Ureter (tissue), 1 donor: ENCODE data around the gene GVQW3. TPM values are rescaled to one million over a fixed set of nuclear protein-coding genes. Genes with fewer than 3 reads are reported as not detected.
A peak's percentile ranks its signal among the peaks of the same experiment; 100 is the strongest.

Experiments used
- DNase-seq: peaks from one replicate; pipeline ENCODE4 v3.0.0-alpha.2; 2020; ENCODE audit warnings: low spot score
- total RNA-seq: library from RNA; stranded (reverse); gene quantifications from one replicate; pipeline ENCODE4 v1.2.4, GENCODE V29; 2023
- donor health status: DM: yes; HTN: yes; CAD: no.

The GVQW3 gene
- 2.4 TPM for total RNA-seq

DNA sequence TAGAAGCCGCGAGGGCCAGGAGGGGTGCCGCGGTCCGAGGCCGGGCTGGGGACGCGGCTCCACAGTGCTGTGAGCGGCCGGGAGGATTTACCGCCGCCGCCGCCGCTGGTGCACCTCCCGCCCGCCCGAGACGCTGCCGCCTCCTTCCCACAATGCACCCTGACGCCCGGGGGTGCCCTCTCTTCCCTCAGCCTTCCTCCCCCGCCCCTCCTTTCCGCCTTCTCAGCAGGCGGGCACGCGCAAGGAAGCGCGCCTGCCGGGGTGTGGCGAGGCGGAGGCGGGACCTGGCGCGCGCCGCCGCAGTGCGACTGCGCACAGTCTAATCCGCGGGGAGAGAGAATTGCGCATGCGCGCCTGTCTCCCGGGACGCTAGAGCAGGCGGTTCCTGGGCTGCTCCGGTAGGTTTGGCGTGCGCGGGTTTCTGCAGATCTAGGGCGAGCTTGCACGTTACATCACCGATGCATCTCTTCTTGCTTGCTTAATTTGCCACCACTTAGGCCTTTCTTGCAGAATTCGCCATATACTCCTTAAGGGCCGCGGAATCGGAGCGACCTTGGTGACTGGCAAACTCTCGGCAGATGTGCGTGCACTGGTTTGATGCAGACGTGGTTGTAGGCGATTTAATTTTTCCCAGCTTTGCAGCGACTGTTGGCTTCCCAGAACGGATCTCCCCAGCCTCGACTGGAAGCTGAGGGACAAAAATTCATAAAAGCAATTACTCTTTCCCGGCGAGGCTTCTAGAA is at the start of gene GVQW3, which contains the start of gene THAP12:
GVQW3 (plus strand) TSS at position 347 of the 743 bp plus-strand sequence. CDS start 506 bp downstream, outside the sequence.
THAP12 (minus strand) TSS at position 156 of the 743 bp plus-strand sequence. CDS start 296 bp downstream, outside the sequence.
- DNase-seq = peak; percentile 98

DNA sequence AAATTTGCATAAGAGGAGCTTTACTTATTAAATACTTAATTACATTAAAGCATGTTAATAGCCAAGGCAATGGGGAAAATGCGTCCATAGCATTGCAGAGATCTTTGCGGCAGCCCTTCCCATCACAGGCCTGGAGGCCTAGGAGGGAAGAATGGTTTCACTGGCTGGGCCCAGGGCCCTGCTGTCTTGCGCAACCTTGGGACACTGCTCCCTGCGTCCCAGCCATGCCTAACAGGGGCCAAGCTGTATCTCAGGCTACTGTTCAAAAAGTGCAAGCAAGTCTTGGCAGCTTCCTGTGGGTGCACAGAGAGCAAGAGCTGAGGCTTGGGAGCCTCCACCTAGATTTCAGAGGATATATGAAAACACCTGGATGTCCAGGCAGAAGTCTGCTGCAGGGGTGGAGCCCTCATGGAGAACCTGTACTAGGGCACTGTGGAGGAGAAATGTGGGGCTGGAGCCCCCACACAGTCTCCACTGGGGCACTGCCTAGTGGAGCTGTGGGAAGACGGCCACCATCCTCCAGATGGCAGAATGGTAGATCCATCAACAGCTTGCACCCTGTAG is 46.2 kb upstream of the GVQW3 start:
- no peak for DNase-seq

DNA sequence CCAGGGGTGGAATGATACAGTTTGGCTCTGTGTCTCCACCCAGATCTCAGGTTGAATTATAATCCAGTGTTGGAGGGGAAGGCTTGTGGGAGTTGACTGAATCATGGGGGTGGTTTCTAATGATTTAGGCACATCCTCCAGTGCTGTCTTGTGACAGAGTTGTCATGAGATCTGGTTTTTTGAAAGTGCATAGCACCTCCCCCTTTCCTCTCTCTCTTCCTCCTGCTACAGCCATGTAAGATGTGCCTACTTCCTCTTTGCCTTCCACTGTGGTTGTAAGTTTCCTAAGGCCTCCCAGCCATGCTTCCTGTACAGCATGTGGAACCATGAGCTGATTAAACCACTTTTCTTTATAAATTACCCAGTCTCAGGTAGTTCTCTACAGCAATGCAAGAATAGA is 45.3 kb upstream of the GVQW3 start:
- DNase-seq = no peak

DNA sequence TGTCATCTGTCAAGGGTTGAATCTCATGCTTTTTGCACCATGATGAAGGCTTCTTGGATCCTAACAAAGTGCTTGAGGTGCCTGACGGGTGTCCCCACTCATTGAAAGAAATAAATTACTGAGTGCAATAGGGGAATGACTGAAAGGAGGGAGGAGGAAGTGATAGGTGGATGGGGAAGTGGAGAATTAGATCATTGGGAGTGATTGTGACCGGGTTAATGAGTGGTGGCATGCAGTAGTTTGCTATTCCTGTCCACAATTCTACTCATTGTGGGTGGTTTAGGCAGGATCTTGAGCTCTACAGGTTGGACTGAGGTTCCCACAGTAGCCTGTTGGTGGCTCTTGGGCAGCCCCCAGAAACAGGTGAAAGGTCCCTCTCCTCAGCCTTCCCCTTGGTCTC is 44.5 kb upstream of the GVQW3 start:
- no peak for DNase-seq

DNA sequence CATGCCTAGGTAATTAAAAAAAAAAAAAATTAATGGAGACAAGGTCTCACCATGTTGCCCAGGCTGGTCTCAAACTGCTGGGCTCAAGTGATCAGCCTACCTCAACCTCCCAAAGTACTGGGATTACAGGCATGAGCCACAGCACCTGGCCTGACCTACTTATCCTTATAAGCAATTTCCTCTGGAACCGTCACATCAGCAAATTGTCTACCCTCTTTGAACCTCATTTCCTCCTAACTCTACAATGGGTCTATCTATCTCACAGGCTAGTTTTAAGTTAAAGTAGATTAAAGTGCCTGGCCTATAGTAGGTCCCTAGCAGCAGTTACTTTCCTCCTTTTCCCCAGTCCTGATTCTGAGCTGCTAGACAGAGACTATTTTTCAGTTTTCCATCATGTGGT is 43.7 kb upstream of the GVQW3 start:
- no peak for DNase-seq

DNA sequence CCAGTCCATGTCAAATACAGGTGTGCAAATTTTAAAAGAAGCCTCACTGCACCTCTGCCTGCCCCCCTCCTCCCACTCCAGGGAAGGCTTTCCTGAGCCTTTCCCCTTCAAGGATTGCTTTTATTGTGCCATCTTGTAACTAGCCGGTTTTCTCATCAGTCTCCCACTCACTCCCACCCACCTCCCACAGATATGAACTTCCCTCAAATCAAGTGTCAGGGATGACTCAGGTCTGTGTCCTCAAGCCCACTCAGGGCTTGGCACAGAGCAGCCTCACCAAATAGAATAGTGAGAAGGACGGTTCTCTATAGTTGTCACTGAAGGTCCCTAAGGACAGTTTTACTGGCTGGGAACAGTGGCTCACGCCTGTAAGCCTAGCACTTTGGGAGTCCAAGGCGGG is 43.2 kb upstream of the GVQW3 start:
- DNase-seq = no peak

DNA sequence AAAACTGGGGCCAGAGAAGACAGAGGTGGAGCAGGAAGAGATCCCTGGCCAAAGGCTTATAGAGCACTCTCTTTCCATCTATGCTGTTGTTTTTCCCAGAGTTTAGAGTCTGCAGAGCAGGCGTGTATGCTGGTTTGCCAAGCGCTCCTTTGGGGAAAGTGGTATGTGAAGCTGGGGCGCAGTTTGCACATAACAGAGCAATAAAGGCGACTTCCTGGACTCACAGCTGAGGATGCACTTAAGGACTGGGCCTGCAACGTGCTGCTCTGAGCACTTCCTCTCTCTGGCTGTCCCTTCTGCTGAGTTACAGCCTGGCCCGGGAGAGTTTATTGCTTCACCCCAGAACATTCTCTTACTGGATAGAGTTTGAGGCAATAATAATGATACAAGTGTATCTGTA is 41.9 kb upstream of the GVQW3 start:
- DNase-seq = peak; percentile 50

DNA sequence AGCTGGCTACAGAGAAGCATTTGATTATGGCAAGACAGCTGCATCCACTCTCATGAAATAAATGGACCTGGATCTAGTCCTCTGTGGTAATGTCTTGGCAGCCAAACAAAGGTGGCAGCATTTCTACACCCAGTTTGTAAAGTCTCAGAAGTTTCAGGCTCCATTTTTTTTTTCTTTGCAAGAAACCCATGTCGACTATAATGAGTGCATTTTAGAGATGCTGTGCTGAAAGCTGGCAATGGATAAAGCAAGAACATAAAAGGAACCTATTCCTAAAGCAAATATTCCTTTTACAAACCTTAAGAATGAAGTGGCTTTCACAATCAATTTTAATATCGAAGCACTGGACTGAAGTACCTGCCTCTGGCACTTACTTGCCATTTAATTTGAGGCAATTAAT is 33.7 kb upstream of the GVQW3 start:
- DNase-seq = no peak

DNA sequence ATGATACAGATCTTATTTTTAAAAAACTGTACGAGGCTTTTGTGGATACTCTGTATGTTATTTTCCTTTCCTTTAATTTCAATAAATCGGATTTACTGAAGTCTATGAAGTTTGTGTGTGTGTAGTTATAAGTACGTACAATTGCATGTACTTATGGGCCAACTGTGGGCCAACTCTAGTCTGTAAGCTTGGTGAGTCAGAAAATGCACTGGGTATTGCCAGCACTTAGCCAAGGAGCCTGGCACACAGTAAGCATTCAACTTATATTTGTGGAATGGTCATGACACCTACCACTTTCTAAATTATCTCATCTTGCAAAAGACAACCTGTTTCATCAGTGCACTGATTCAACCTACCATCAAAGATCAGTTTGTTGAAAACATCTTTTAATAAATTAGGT is 32.8 kb upstream of the GVQW3 start:
- DNase-seq = no peak

DNA sequence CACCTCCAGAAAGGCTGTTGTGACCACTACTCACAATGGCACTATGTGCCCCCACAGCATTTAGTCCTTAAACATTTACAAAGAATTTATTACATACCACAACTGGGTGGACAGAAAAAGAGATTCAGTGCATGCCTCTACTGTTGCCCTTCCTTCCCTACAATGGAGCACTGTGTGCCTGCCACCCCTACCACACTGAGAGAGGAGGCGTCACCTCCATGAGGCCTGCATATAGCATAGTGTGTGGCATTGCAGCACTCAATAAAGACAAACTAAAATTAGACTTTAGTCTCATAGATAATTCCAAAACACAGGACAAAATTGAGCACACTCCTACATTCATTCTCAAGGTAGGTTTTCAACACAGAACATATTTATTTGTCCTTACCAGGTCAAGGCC is 26.0 kb upstream of the GVQW3 start:
- no peak for DNase-seq

DNA sequence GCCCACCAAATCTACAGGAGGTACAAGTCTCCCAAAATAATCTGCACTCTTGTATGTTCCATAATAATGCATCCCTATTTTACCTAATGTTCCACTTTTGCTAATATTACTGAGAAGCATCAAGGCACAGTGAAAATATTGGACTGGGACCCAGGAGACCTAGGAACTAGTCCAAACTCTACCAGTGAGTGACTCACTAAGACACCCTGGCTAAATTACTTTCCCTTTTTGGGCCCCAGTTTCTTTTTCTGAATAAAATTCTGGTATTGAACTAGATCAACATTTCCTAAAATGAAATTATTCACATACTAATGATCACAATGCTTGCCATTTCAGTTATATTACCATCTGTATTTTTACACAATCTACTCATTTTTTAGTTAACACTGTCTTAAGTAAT is 19.7 kb upstream of the GVQW3 start:
- no peak for DNase-seq

DNA sequence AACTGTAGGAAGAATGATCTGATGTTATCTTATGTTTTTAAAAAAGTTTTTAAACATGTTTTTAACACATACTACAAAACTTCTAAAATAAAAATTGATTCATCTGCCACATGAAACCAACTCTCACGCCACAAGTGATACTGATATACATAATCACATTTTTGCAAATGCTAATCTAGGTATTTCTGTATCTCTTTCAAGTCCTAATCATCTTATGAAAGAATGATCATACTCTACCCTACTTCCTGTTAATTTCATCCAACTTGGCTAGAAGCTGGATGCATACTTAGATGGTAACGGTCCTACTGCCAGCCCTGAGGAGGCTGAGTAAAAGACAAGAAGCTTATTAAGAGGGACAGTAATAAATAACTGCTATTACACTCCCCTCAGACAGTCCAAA is 19.3 kb upstream of the GVQW3 start:
- DNase-seq = no peak

DNA sequence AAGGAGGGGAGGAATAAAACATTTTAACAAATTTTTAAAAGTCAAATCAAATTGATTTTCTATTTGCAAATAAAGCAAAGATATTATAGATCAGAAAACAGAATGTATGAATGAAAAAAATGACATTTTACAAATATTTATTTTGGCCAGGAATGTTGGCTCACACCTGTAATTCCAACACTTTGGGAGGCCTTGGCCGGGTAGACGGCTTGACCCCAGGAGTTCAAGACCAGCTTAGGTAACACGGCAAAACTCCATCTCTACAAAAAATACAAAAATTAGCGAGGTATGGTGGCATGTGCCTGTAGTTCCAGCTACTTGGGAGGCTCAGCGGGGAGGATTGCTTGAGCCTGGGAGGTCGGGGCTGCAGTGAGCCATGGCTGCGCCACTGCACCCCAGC is 18.4 kb upstream of the GVQW3 start:
- DNase-seq = no peak

DNA sequence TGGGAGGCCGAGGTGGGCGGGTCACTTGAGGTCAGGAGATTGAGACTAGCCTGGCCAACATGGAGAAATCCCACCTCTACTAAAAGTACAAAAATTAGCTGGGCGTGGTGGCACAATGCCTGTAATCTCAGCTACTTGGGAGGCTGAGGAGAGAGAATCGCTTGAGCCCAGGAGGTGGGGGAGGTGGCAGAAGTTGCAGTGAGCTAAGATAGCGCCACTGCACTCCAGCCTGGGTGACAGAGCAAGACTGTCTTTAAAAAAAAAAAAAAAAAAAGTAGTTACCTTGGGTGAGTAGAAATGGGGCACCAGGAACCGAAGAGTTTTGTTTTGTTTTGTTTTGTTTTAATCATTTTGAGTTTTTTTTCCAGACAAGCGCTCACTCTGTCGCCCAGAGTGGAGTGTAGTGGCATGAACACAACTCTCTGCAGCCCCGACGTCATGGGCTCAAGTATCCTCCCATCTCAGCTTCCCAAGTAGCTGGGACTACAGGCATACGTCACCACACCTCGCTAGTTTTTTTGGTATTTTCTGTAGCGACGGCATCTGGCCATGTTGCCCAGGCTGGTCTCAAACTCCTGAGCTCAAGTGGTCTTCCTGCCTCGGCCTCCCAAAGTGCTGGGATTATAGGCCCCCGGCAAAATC is 16.0 kb upstream of the GVQW3 start:
- DNase-seq = no peak

DNA sequence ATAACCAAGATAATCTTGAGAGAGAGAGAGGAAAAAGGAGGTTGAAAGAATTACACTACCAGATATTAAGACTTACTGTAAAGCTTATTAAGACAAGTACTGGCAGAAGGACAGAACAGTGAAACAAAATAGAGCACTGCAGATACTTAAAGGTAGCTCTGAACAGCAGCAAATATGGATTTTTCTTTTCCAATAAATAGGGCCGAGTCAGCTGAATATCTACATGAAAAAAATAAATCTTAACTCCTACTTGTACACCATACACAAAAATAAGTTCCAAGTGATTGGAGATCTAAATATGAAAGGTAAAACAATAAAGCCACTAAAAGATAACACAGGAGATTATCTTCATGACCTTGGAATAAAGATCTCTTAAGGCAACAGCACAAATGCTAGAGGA is 12.6 kb upstream of the GVQW3 start:
- DNase-seq = no peak

DNA sequence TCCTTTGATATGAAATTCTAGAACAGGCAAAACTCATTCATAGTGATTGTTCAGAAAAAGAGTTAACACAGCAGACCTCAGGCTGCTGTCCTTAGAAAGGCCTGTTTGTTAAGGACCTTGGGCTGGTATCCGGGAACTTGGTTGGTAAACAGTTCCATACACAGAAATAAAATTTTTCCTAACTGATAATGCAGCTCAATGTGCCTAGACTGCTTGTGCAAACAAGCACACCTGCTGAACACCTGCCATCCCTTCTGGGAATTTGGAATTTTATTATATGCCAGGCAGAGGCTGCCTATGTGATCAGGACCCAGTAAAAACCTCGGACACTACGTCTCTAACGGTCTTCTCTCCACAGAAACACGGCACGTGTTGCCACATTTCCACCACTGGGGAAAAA is 11.7 kb upstream of the GVQW3 start:
- no peak for DNase-seq

DNA sequence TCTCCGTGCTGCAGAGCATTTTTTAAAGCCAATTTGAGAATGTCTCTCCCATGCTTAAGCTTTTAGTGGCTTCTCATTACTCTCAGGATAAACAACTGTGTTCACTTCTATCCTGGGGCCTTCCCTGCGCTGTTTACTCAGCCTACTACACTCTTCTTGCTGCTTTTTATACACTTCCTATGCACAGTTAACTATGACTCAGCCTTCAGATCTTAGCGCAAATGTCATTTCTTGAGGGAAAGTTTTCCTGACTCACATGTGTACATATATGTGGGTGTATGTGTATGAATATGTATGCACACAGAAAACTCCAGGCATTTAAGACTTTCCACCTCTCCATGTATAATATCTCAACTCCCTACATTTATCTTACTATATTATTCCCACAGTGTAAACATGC is 10.0 kb upstream of the GVQW3 start:
- DNase-seq = no peak

DNA sequence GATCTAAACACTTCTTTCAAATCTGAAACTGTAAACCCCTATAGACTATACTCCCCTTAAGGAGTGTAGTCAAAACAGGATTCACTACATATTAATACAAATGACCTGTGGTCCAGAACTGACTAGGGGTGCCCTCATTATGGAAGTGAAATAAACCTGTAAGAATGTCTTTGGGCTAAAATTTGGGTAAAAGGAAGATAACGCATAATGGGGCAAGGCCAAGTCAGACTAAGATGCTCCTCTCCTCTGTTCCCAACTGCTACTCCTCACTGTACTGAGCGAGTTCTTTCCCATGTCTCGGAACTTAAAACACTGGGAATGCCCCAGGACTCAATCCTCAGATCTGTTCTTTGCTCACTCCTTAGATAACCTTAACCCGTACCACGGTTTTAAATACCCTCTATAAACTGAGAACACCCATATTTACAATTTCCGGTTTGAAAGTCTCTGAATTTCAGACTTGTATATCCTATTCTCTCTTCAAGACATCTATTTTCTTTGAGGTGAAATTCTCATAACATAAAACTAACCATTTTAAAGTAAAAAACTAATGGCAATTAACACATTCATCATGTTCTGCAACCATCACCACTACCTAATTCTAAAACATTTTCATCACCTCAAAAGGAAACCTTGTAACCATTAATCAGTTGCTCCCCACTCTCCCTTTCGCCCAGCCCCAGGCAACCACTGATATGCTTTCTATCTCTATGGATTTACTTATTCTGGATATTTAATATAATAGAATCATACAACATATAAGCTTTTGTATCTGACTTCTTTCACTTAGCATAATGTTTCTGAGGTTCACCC is 4.2 kb upstream of the GVQW3 start:
- DNase-seq = no peak

DNA sequence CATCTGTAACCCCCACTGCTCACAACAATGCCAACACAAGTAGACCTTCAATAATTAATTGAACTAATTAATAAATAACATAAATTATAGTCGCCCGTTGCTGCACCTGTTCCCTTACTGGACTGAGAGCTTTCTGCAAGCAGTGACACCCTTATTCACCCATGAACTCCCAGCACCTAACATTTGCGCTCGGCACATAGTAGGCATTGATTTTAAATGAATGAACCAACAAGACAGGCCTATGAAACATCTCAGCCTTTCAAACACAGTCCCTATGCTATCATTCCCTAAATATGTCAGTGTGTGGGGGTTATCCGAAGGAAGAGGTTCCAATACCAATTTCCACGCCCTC is 1.3 kb upstream of the GVQW3 start:
- DNase-seq = no peak

DNA sequence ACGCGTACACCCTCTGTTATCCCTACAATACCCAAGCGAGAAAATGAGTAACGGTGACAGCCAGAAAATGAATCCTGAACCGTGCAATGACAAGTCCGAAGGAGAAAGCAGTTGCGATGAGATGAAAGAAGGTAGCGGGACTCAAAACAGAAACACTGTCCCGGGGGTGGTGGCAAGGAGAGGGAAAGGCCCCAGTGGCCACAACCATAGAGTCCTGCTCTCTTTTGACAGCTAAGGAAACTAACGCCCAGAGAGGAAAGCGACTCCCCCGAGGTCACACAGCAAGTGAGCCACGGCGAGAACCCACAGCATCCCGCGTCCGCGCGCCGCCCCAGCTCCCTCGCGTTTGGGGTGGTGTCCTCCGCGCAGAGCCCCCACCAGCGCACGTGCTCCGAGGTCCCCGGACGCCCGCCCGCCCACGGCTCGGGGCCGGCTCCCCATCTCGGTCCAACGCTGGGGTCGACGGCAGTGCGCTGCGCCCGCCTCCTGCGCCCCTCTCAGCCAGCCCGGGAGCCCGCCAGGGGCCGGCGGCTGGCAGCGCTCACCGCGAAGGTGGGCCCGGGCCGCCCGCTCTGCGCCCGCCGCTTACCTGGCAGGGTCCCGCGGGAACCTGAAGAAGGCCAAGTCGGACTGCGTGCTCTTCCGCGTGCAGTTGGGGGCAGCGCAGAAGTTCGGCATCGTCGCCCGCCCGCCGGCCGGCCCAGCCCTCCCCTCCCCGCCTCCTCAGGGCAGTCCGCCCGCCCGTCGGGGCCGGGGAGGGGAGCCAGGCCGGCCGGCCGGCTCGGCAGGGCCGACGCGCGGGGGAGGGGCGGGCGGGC is 755 bp upstream of the GVQW3 start:
- DNase-seq = peak; percentile 50

DNA sequence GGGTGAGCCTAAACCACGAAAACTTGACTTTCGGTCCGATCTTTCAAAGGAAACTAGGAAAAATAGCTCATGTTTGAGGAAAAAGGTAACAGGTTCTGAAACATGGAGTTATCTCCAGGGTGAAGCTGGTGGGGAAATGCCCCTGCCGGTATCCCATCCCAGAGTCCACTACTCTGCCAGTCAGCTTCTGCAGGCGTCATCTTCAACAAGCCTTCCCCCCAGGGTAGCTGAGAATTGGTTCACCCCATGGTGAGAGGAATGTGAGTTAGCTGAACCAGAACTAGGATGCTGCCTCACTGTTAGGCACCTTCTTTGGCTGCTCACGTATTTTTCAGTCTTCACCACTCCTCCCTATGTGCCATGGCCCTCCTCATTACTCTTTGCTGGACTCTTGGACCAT is 1.1 kb downstream of the GVQW3 start:
- DNase-seq = no peak

DNA sequence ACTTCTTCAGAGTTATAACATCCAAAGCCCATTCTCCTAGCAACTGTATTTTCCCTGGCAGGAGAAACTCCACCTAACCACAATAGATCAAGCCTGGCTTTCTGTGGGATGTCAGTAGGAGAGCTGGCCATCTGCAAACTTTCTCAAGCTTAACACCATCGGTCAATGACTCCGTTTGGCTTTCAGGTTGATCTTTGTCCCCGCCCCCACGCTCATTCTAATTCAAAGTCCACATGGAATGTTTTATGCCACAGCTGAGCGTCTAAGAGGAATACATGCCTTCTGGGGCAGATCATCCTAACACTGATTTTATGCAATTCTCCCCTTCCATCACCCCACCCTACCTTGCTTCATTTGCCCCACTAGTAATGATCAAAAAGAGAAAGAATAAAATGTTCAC is 4.8 kb downstream of the GVQW3 start:
- no peak for DNase-seq
